Measurements from ENCODE around the gene MAGOH. TPM values are rescaled to one million over a fixed set of nuclear protein-coding genes. Genes with fewer than 3 reads are reported as not detected.
A peak's percentile ranks its signal among the peaks of the same experiment; 100 is the strongest.

MAGOH gene
- total and polyA plus RNA-seq, 2 of the 13 experiments (the other 11 are each of a cell fraction or from before 2014, with no cell fraction given): 24.1 to 87.0 TPM

DNA sequence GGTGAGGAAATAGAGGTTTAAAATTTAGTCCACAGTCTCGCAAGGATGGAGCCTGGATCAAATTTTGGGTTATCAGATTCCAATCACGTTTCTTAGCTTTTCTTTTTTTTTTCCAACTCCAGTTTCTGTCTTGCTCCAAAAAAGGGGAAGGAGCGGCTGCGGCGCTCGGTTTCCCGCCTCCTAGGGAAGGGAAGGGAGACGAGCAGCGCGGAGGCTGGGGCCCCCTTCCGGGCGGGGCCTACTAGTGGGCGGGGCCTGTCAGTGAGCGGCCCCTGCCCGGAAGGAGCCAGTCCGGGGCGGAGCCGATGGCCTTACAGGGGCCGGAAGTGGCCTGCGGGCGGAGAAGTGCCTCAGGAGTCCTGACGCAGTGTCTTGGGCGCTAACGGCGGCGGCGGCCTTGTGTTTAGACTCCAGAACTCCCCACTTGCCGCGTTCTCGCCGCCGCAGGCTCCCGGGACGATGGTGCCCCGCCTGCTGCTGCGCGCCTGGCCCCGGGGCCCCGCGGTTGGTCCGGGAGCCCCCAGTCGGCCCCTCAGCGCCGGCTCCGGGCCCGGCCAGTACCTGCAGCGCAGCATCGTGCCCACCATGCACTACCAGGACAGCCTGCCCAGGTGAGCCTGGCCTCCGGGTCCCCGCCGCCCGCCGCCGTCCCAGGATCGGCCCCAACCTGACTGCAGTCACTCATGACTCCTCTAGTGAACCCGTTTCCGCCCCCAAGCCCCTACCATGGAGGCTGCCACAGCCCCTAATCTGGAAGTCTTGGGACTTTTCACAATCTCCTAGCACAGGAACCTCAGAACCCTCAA, 41.6 kb downstream of the MAGOH start, which contains the start of gene CPT2 (continued):
- TF ChIP-seq SAP130 (CRISPR knock-in tag; IDR thresholded peaks at IDR 0.05; ENCODE audit: low read depth) (peak; percentile 82), MAZ (IDR thresholded peaks at IDR 0.05; ENCODE audit: borderline replicate concordance, low read depth, low read length) (peak; percentile 56; the same call in 1 of the 2 replicates), MAZ (CRISPR knock-in tag; IDR thresholded peaks at IDR 0.05; ENCODE audit: low read depth) (peak; percentile 56; the same call in 1 of the 2 replicates), ZNF292 (CRISPR knock-in tag; IDR thresholded peaks at IDR 0.05; ENCODE audit: borderline replicate concordance, low read depth) (0 out of 2 replicates have a peak, but pooled peaks have one; percentile 2), ERF (CRISPR knock-in tag; IDR thresholded peaks at IDR 0.05) (peak; percentile 55; the same call in 1 of the 2 replicates), U2AF1 (optimal IDR thresholded peaks at IDR 0.05; ENCODE audit: low read depth, low read length) (no peak), NFKB2 (CRISPR knock-in tag; IDR thresholded peaks at IDR 0.05; ENCODE audit: borderline replicate concordance) (peak; percentile 50; the same call in 1 of the 2 replicates), TMF1 (CRISPR knock-in tag; IDR thresholded peaks at IDR 0.05; ENCODE audit: low read depth) (peak; percentile 55), IRF2 (CRISPR knock-in tag; IDR thresholded peaks at IDR 0.05) (0 out of 2 replicates have a peak, but pooled peaks have one; percentile 41), HNRNPLL (IDR thresholded peaks at IDR 0.05; ENCODE audit: low read depth, low read length, poor library complexity, severe bottlenecking) (peak; percentile 75), HOXA3 (CRISPR knock-in tag; IDR thresholded peaks at IDR 0.05) (peak; percentile 23; the same call in 1 of the 2 replicates), EHMT2 (IDR thresholded peaks at IDR 0.05; ENCODE audit: borderline replicate concordance, low read depth, low read length) (no peak), ZNF652 (CRISPR knock-in tag; IDR thresholded peaks at IDR 0.05; ENCODE audit: borderline replicate concordance, low read depth) (0 out of 2 replicates have a peak, but pooled peaks have one; percentile 27), ZNF567 (CRISPR knock-in tag; IDR thresholded peaks at IDR 0.05; ENCODE audit: borderline replicate concordance) (0 out of 2 replicates have a peak, but pooled peaks have one; percentile 59), SRY (CRISPR knock-in tag; IDR thresholded peaks at IDR 0.05) (peak; percentile 81), LCORL (IDR thresholded peaks at IDR 0.05) (no peak), LCORL (CRISPR knock-in tag; IDR thresholded peaks at IDR 0.05) (peak; percentile 56; the same call in 1 of the 2 replicates), AGO2 (optimal IDR thresholded peaks at IDR 0.05; ENCODE audit: low read depth, low read length) (peak; percentile 91), ZNF614 (CRISPR knock-in tag; IDR thresholded peaks at IDR 0.05; ENCODE audit: borderline replicate concordance) (peak; percentile 27; the same call in 1 of the 2 replicates), NRL (CRISPR knock-in tag; IDR thresholded peaks at IDR 0.05; ENCODE audit: borderline replicate concordance) (peak; percentile 69; the same call in 1 of the 2 replicates), KDM5B (CRISPR knock-in tag; IDR thresholded peaks at IDR 0.05; ENCODE audit: borderline replicate concordance) (peak; percentile 85), PPARG (CRISPR knock-in tag; conservative IDR thresholded peaks at IDR 0.05) (peak; percentile 10; the same call in 1 of the 2 replicates), GATAD2A (CRISPR knock-in tag; IDR thresholded peaks at IDR 0.05) (peak; percentile 16), NAIF1 (CRISPR knock-in tag; IDR thresholded peaks at IDR 0.05; ENCODE audit: borderline replicate concordance) (no peak), KLF15 (CRISPR knock-in tag; IDR thresholded peaks at IDR 0.05; ENCODE audit: borderline replicate concordance) (no peak), THAP11 (CRISPR knock-in tag; IDR thresholded peaks at IDR 0.05) (peak; percentile 60; the same call in 1 of the 2 replicates)
- TF ChIP-seq, protein P1, sequence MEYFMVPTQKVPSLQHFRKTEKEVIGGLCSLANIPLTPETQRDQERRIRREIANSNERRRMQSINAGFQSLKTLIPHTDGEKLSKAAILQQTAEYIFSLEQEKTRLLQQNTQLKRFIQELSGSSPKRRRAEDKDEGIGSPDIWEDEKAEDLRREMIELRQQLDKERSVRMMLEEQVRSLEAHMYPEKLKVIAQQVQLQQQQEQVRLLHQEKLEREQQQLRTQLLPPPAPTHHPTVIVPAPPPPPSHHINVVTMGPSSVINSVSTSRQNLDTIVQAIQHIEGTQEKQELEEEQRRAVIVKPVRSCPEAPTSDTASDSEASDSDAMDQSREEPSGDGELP (IDR thresholded peaks at IDR 0.05; ENCODE audit: borderline replicate concordance, low read depth): no peak
- TF ChIP-seq, protein P2, sequence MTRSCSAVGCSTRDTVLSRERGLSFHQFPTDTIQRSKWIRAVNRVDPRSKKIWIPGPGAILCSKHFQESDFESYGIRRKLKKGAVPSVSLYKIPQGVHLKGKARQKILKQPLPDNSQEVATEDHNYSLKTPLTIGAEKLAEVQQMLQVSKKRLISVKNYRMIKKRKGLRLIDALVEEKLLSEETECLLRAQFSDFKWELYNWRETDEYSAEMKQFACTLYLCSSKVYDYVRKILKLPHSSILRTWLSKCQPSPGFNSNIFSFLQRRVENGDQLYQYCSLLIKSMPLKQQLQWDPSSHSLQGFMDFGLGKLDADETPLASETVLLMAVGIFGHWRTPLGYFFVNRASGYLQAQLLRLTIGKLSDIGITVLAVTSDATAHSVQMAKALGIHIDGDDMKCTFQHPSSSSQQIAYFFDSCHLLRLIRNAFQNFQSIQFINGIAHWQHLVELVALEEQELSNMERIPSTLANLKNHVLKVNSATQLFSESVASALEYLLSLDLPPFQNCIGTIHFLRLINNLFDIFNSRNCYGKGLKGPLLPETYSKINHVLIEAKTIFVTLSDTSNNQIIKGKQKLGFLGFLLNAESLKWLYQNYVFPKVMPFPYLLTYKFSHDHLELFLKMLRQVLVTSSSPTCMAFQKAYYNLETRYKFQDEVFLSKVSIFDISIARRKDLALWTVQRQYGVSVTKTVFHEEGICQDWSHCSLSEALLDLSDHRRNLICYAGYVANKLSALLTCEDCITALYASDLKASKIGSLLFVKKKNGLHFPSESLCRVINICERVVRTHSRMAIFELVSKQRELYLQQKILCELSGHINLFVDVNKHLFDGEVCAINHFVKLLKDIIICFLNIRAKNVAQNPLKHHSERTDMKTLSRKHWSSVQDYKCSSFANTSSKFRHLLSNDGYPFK (CRISPR knock-in tag; IDR thresholded peaks at IDR 0.05; ENCODE audit: borderline replicate concordance): peak; percentile 45; the same call in 1 of the 2 replicates

Data from HepG2 (cell line).